Vagina (tissue), 2 donors: ENCODE data around the gene TGFBR3.

ENCODE experiments used
- CTCF ChIP-seq, 3 experiments: fragments of 450-650 bp in 2 of 3; fragments of 200-600 bp in 1 of 3; sonication (generic) in 1 of 3; IDR thresholded peaks; one replicate each; pipeline ENCODE4 v1.5.1; 2017 to 2019; ENCODE audit warnings: antibody characterized with exemption in 3 of 3, mild to moderate bottlenecking in 2 of 3, moderate library complexity in 2 of 3
- POLR2AphosphoS5 ChIP-seq, 2 donors: sonication (generic); formaldehyde crosslinking; IDR thresholded peaks; one replicate each; pipeline ENCODE4 v1.9.0; 2017; ENCODE audit warnings: antibody characterized with exemption in 2 of 2, mild to moderate bottlenecking in 2 of 2, low read depth in 1 of 2; ENCODE audit not compliant: insufficient read depth in 1 of 2

- TF ChIP-seq CTCF (IDR thresholded peaks at IDR 0.05) (no peak), POLR2AphosphoS5 (IDR thresholded peaks at IDR 0.05; ENCODE audit: insufficient read depth in 1 of 2, low read depth in 1 of 2) (no peak)
Measured at GRCh38 chr1:91693557-91693956, 192.4 kb downstream of the TGFBR3 start.
